Smooth muscle cell (in vitro differentiated cells): Measurements from ENCODE around the gene ASAH2. TPM values are rescaled to one million over a fixed set of nuclear protein-coding genes. Genes with fewer than 3 reads are reported as not detected.
A peak's percentile ranks its signal among the peaks of the same experiment; 100 is the strongest.
"Not testable (repeated sequence)": the region's sequence is repeated elsewhere in the genome, so short reads cannot be mapped to it uniquely, and the experiment has no call there.

Experiments used
- DNase-seq: peaks from one replicate; lab custom pipeline; 2025; ENCODE audit not compliant: unreplicated experiment; lab: John Stamatoyannopoulos, UW
- H2AFZ ChIP-seq: fragments of 200-600 bp; sonication (generic); 2 replicates; pipeline ENCODE4 v1.6.0; 2016; ENCODE audit warnings: antibody characterized with exemption, low read depth, mild to moderate bottlenecking
- H3F3A ChIP-seq: fragments of 200-600 bp; sonication (generic); 2 replicates; pipeline ENCODE4 v1.6.0; 2017; ENCODE audit warnings: antibody characterized with exemption, low read depth
- H3K27ac ChIP-seq: fragments of 200-600 bp; sonication (generic); 2 replicates; pipeline ENCODE4 v1.5.1; 2016; ENCODE audit warnings: low read depth, mild to moderate bottlenecking
- H3K27me3 ChIP-seq: fragments of 200-600 bp; sonication (generic); 2 replicates; pipeline ENCODE4 v1.6.1; 2016; ENCODE audit warnings: low read depth, mild to moderate bottlenecking
- H3K36me3 ChIP-seq: fragments of 200-600 bp; sonication (generic); 2 replicates; pipeline ENCODE4 v1.5.1; 2016; ENCODE audit warnings: low read depth
- H3K4me1 ChIP-seq: fragments of 200-600 bp; sonication (generic); 2 replicates; pipeline ENCODE4 v1.5.1; 2016; ENCODE audit warnings: low read depth
- H3K4me2 ChIP-seq: fragments of 200-600 bp; sonication (generic); 2 replicates; pipeline ENCODE4 v1.6.0; 2016; ENCODE audit warnings: mild to moderate bottlenecking
- H3K4me3 ChIP-seq: fragments of 200-600 bp; sonication (generic); 2 replicates; pipeline ENCODE4 v1.5.1; 2016; ENCODE audit warnings: mild to moderate bottlenecking
- H3K79me2 ChIP-seq: fragments of 200-600 bp; sonication (generic); 2 replicates; pipeline ENCODE4 v1.6.0; 2016; ENCODE audit warnings: low read depth, mild to moderate bottlenecking
- H3K9ac ChIP-seq: fragments of 200-600 bp; sonication (generic); 2 replicates; pipeline ENCODE4 v1.6.0; 2016; ENCODE audit warnings: low read depth
- H3K9me3 ChIP-seq: fragments of 200-600 bp; sonication (generic); replicated peaks from 2 replicates; pipeline ENCODE4 v1.5.1; 2016; ENCODE audit warnings: low read depth
- H4K20me1 ChIP-seq: fragments of 200-600 bp; sonication (generic); 2 replicates; pipeline ENCODE4 v1.6.0; 2016; ENCODE audit warnings: low read depth
- CTCF ChIP-seq: fragments of 200-600 bp; sonication (generic); IDR thresholded peaks from 2 replicates; pipeline ENCODE4 v1.5.1; 2017; ENCODE audit warnings: borderline replicate concordance, mild to moderate bottlenecking, antibody characterized with exemption; ENCODE audit not compliant: insufficient read depth, poor library complexity, severe bottlenecking
- WGBS: methylation state at CpG from one replicate; pipeline ENCODE4 v1.1.7; 2016; ENCODE audit warnings: low lambda C conversion rate; 5-methylcytosine and 5-hydroxymethylcytosine counted together
- polyA plus RNA-seq: library from polyadenylated mRNA; unstranded; fragments of >200 nt; fragmentation: Nextera tagmentation; extraction: Ambion mirVana; gene quantifications from 2 replicates; pipeline ENCODE4 v1.2.1, GENCODE V29; 2016
- total RNA-seq: library from RNA; depleted of rRNA; stranded (reverse); fragments of >200 nt; gene quantifications from 2 replicates; pipeline ENCODE4 v1.2.3, GENCODE V29; 2014

The ASAH2 gene
- total and polyA plus RNA-seq, 2 experiments from 2014 or later, result 0.93 to 1.3 TPM

- H3K9ac ChIP-seq, result no peak overlapping the region
- H3K79me2 ChIP-seq, result no peaks in the 10 kb centered on the region
- H3K27ac ChIP-seq, result no peak overlapping the region
- WGBS, result 44% methylated on average over 3 of the region's 3 CpGs
- H3K36me3 ChIP-seq, result no peaks in the 10 kb centered on the region
- no peaks in the 10 kb centered on the region for H4K20me1 ChIP-seq
- no peaks in the 10 kb centered on the region for H3F3A ChIP-seq
- H2AFZ ChIP-seq, result no peak overlapping the region
- peak; percentile 48 for TF ChIP-seq CTCF
- H3K4me3 ChIP-seq, result no peak overlapping the region
- DNase-seq, result no peak
- no peaks in the 10 kb centered on the region for H3K4me1 ChIP-seq
- peaks cover 14% of the 10 kb centered on the region for H3K27me3 ChIP-seq
- no peak overlapping the region for H3K4me2 ChIP-seq
- no peaks in the 10 kb centered on the region for H3K9me3 ChIP-seq
These were observed 24.4 kb upstream of the ASAH2 start for GRCh38 chr10:50275650-50276235.

GRCh38 chr10:50272531-50272930 lies 21.2 kb upstream of the ASAH2 start:
- Histone ChIP-seq H4K20me1 (no peaks in the 10 kb centered on the region), H3K79me2 (no peaks in the 10 kb centered on the region), H3K27ac (no peak overlapping the region), H3K27me3 (peaks cover 14% of the 10 kb centered on the region), H3K4me2 (no peak overlapping the region), H3K9me3 (no peaks in the 10 kb centered on the region), H3K36me3 (no peaks in the 10 kb centered on the region), H2AFZ (no peak overlapping the region), H3K9ac (no peak overlapping the region), H3K4me3 (no peak overlapping the region), H3F3A (no peaks in the 10 kb centered on the region), H3K4me1 (no peaks in the 10 kb centered on the region)
- DNase-seq, result no peak
- 93% methylated on average over 7 of the region's 7 CpGs for WGBS
- TF ChIP-seq CTCF, result no peak

GRCh38 chr10:50271564-50272250 lies 20.4 kb upstream of the ASAH2 start:
- 89% methylated on average over 3 of the region's 3 CpGs for WGBS
- no peak overlapping the region for H3K9ac ChIP-seq
- no peak for TF ChIP-seq CTCF
- H3K27me3 ChIP-seq, result peaks cover 6% of the 10 kb centered on the region
- no peaks in the 10 kb centered on the region for H3F3A ChIP-seq
- H3K4me1 ChIP-seq, result no peaks in the 10 kb centered on the region
- H3K36me3 ChIP-seq, result no peaks in the 10 kb centered on the region
- H2AFZ ChIP-seq, result no peak overlapping the region
- no peaks in the 10 kb centered on the region for H3K79me2 ChIP-seq
- no peaks in the 10 kb centered on the region for H4K20me1 ChIP-seq
- DNase-seq, result no peak
- no peaks in the 10 kb centered on the region for H3K9me3 ChIP-seq
- H3K4me2 ChIP-seq, result no peak overlapping the region
- H3K27ac ChIP-seq, result no peak overlapping the region
- no peak overlapping the region for H3K4me3 ChIP-seq

GRCh38 chr10:50267877-50268276 lies 16.6 kb upstream of the ASAH2 start:
- not testable (repeated sequence) for H3K36me3 ChIP-seq, H3K9me3 ChIP-seq, H3F3A ChIP-seq, DNase-seq, H3K4me3 ChIP-seq, H3K27ac ChIP-seq, H3K79me2 ChIP-seq, H3K27me3 ChIP-seq, H4K20me1 ChIP-seq, H3K4me2 ChIP-seq, H3K4me1 ChIP-seq, H2AFZ ChIP-seq, H3K9ac ChIP-seq
- 93% methylated on average over 3 of the region's 3 CpGs for WGBS

- not testable (repeated sequence) for H3K36me3 ChIP-seq, H3K9ac ChIP-seq, H3K9me3 ChIP-seq, H2AFZ ChIP-seq, H3K4me2 ChIP-seq, DNase-seq, H3F3A ChIP-seq, H3K4me1 ChIP-seq, H3K27ac ChIP-seq, H3K27me3 ChIP-seq, H3K4me3 ChIP-seq, H4K20me1 ChIP-seq, H3K79me2 ChIP-seq
- 91% methylated on average over 10 of the region's 10 CpGs for WGBS
These were observed 11.3 kb upstream of the ASAH2 start for GRCh38 chr10:50262625-50263024.
